GM18499 (cell line): ENCODE data around the gene PAX1.

Experiments
- ATAC-seq: cut with Tn5 transposase; IDR thresholded peaks from one replicate; pipeline ENCODE4 v1.9.1; 2021; ENCODE audit warnings: moderate number of reproducible peaks; ENCODE audit not compliant: insufficient read depth, unreplicated experiment

The PAX1 gene

DNA sequence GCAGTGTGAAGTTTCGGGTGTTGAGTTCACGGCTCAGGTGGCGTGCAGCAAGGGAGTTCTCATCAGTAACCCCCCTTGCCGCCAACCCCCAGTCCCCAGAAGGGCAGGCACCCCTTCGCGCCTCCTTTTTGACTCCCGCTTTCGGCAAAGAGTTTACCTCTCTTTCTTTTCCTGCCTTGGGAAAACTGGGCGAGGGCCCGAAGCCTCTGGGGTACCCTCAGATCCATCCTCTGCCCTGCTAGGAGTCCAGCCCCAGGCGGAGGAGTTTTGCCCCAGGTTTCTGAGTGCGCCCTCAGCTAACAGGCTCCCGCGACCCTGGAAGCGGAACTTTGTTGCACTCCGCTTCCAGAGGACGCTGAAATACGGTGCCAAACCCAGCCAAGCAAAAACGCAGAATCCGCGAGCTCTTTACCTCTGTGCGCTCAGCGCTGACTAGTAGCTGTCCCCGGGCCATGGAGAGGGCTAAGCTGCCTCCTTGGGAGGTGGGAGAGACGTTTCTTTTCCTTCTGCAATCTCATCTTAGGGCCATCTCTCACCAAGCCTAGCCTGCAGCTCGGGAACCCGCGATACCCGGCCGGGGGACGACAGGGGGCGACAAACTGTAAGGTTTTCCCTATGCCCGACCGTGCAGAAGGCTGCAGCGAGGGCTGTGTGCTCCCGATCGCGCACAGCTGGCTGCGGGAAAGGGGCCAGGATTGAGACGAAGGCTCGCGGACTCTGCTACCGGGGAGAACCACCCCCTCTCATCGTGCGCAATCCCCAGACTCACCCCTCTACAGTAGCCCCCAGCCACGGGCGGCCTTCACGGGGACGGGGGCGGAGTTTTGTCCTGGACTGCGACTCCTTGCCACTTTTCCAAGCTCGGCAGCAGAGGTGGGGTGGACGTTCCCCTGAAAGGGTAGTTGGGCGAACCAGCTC, 2.7 kb upstream of the PAX1 start:
- ATAC-seq = no peak

DNA sequence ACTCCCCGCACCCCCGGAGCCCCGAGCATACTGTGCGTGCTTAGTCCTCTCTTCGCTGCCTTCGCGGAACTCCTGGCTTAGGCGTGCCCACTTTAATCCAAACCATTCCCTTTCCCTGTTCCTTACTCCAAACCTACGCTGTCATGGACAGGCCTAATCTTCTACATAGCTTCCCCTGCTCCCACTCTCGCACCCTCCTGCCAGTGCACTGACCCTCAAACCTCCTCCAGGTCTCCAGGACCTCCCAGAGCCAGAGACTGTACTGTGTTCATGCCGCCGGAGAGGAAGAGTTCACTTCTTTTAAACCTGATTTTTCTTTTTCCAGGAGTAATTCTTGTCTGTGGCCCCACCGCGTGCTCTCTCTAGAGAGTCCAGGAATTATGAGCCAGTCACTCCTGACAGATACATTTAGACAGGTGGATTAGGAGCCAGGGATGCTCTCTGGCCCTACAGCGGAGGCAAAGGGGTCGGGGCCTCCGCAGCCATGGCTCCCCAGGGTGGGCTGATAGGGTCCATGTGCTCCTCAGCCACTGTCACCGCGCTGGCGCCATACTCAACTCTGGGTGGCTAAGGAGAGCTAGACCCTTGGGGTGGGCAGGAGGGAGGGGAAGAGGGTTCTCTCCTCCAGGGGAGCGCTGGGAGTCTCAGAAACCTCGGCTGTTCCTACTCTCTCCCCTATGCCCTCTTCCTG, 1.6 kb upstream of the PAX1 start:
- no peak for ATAC-seq

DNA sequence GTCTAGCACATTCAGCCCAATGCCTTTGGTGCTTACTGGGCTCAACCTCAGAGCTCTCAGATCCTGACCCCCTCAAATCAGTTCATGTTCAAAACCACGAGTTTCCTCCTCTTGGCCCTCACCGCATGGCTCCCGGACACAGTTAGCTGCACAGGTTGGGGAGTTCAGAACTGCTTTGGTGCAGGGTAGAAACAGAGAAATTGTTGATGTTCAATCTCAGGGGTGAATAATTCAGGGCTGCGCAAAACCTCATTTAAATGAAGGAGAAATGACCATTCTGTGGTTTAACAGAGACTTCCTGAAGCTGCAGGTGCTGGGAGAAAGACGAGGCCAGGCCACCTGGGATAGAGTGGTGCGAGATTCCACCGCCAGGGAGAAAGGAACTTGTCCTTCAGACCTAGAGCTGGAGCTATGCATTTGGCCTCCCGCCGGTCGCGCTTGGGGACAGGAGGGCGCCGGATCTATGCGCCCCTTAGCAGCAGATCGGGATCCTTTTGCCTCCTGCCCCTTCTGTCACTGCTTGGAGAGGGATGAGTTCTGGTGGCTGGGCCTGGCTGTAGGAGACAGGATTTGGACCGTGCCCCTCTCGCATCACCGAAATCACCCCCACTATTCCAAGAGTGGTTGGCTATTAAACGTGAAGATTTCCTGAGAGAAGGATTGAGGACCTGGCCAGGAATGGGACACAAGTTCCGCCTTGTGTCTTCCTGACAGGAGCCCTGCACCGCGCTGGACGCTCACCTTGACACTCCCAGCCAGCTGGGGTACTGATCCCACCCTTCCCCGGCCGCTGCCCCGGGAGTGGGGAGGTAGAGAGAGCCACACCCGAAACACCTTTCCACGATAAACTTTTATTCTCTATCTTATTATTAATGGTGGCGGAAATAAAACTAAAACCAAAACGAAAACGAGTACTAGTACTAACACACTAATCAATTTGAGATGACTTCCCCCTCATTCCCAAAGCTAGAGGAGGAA, 767 bp upstream of the PAX1 start:
- ATAC-seq = no peak

DNA sequence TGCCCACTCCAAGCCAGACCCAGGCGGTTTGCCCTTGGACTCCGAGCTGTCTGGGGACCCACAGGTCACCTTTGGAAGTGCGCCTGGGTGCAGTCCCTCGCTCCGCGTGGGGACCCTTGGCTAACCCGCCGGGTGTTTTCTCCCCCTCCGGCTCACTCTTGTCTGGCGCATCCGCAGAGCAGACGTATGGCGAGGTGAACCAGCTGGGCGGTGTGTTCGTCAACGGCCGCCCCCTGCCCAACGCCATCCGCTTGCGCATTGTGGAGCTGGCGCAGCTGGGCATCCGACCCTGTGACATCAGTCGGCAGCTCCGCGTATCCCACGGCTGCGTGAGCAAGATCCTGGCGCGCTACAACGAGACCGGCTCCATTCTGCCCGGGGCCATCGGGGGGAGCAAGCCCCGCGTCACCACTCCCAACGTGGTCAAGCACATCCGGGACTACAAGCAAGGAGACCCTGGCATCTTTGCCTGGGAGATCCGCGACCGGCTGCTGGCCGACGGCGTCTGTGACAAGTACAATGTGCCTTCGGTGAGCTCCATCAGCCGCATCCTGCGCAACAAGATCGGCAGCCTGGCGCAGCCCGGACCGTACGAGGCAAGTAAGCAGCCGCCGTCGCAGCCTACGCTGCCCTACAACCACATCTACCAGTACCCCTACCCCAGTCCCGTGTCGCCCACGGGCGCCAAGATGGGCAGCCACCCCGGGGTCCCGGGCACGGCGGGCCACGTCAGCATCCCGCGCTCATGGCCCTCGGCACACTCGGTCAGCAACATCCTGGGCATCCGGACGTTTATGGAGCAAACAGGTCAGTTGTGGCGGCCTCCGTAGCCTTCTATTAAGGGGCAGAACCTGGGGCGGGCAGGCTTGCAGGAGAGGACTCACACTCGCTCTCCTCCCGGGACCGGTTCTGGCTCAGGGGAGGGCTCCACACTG, 1.1 kb downstream of the PAX1 start:
- ATAC-seq = no peak

DNA sequence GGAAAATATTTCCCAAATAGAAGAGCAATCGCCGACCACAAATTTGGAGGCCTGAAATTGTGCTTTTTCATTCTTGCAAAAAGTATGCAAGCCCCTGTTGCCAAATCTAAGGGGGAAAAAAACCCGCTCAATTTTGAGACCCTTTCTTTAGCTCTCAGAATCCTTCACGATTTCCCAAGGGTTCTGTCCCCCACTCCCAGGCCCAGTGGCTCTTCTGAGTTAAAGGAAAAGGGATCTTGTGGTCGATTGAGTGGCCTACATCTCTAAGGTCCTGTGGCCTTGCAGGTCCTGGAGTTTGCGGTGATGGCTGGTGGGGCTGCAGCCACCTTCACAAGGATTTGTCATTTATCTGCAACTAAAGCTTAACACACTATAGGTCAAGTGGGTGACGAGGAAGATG, 1.8 kb downstream of the PAX1 start:
- ATAC-seq = no peak

DNA sequence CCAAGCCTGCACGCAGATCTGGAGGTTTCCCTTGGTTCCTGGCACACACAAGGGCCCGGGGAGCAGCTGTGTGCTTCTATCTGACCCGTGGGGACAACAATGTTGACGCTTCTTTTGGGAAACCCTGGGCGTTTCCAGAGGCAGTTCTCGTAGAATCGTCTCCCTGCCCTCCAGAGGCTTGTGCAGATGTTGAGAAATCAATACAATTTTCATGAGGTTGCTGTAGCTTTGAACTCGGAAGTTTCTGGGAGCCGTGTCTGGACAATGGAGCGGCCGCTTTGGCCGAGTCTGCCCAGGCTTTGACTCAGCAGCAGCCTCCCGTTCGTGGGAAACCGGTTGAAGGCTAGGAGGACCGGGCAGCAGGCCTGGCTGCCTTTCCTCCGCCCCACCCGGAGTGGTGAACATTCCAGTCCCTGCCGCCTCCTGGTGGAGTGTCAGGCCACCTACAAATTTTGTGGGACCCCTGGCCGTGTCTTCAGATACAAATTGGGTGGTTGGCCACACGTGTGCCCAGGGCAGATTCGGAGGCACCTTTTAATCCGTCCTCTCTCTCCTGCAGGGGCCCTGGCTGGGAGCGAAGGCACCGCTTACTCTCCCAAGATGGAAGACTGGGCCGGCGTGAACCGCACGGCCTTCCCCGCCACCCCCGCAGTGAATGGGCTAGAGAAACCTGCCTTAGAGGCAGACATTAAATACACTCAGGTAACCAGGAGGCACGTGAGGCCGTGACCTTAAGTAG, 2.7 kb downstream of the PAX1 start:
- no peak for ATAC-seq

DNA sequence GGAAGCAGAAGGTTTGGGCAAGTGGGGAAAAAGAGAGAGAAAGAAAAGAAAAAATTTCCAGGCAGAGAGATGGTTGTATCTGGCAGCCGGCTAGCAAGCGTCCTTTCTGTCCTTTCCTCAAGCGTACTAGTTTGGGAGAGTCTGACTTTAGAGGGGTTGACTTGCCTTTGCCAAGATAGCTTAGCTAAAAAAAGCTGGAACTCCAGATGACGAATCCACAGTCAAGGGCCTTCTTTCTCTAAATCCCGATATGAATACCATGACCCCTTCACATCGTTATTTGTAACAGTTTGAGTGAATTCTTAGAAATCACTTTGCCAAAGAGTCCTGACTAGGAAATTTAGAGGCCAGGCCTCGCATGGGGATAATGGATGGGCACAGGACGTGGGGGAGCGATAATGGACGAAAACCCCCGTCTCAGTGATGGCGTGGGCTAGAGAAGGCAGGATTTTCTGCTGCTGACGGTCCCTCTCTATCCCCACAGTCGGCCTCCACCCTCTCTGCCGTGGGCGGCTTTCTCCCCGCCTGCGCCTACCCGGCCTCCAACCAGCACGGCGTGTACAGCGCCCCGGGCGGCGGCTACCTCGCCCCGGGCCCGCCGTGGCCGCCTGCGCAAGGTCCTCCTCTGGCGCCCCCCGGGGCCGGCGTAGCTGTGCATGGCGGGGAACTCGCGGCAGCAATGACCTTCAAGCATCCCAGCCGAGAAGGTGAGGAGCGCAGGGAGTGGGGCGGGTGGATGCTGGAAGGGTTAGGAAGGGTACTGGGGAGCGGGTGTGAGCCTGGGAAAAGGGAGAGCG, 3.5 kb downstream of the PAX1 start:
- no peak for ATAC-seq

DNA sequence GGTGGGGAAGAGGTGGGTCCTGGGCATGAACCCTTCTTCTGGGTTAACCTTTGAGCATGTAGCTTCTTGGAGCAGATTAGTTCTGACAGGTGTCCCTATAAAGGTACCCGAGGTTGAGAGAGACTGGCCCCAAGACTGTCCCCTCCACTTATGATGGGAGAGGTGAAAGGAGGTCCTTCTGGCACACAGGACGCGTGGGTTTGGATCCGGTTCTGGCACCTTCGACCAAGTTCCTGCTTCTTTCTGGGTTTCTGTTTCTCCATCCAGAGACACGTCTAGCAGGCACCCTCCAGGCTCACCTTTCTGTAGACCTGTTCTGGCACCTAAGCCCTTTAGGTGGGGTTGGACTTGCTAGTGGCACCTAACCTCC, 4.1 kb downstream of the PAX1 start:
- no peak for ATAC-seq

DNA sequence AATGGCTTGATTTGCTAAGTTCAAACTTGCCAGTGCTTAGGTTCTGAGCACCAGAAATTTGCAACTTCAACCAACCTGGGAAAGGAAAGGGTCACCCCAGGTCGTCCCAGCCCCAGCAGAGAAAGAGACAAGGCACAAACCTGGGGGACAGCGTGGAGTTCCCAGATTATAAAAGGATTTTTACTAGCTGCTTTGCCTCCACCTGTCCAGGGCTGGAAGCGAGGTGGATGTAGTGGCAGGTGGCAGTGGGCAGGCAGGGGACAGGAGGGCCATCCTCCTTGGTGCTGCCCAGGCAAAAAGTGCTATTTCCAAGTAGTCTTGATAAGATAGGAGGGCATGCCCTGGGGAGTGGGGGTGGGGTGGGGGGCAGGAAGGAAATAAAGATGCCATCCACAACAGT, 4.9 kb downstream of the PAX1 start:
- ATAC-seq = no peak

DNA sequence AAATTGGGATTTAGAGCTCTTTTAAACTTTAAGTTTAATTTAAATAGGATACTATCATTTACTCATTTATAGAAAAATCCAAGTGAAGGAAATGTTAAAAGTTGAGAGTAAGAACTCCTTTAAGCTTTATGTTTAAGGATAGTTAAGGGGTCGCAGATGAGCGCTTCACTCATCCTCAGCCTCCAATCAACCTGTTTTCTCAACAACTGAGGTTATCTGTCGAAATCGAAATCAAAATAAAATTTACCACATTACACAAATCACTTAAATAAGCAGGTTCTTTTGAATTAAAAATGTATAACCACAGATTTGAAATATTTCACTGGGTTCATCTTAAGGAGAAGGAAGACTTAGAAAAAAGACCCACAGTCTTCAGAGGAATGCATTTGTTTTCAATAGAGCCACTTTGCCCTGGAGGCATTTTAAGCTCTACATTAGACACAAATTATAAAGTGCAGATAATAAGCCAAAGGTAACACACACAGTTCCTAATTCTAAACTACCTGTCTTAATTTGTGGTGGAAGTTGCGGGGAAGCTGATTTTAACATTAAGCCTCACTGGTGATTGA, 5.5 kb downstream of the PAX1 start:
- ATAC-seq = no peak

DNA sequence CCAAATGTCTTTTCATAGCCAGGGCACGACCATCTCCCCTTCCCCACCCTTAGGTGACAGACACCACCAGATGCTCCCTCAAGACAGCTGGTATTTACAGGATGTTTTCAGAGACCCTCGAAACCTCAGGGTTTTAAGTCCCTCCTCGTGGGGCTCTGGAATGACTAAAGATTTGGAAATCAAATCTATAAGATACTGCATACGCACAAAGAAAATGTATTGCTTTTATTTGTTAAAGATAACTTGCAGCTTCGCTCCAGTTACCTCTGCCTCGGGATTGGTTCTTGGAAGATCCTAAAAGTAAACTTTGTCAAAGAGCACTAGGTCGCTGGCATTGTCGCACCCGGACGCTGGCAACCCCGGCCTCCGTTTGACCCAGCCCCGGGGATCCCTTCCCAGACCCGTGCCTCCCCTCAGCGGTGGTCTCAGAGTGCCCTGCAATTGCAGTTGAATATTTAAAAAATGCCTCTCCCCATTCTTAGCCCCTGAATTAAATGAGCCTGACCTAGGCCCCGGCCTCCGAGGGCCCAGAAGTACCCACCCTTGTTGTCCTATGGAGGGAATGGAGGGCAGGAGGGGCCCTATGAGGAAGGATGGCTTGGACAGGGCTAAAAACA, 7.1 kb downstream of the PAX1 start:
- ATAC-seq = no peak

DNA sequence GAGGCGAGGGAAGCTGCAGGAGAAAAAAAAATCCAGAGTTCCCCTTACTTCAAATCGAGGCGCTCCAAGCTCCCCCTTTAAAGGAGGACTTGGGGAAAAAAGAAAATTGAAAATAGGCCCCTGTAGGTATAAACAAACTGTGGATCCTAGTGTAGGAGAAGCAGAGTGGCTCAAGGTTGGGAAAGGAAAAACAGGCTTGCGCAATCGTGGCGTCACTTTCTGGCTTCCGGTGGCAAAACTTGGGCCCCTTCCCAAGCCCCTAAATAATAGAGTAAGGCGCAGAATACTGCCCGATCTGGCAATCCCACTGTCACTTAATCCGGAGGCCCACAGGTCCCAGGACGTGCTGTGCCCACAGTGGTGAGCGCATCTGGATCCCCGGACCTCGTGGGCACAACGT, 8.0 kb downstream of the PAX1 start:
- no peak for ATAC-seq

DNA sequence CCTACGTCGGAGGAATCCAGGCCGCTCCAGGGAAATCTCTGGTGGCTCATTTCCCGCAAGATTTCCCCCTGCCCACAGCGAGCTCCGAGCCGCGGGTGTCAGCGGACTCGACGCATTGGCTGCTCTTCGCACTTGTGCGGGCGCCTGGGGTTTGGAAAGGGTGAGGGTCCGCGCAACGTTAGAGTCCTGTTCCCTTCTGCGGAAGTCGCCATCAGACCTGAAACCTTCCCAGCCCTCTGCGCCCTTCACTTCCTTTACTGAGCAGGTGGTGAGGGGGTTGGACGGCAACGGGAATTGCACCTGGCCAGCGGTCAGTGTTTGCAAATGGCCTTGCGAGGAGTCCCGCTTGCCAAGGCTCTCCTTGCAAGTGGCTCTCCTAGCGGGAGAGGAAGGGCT, 8.4 kb downstream of the PAX1 start:
- ATAC-seq = no peak

DNA sequence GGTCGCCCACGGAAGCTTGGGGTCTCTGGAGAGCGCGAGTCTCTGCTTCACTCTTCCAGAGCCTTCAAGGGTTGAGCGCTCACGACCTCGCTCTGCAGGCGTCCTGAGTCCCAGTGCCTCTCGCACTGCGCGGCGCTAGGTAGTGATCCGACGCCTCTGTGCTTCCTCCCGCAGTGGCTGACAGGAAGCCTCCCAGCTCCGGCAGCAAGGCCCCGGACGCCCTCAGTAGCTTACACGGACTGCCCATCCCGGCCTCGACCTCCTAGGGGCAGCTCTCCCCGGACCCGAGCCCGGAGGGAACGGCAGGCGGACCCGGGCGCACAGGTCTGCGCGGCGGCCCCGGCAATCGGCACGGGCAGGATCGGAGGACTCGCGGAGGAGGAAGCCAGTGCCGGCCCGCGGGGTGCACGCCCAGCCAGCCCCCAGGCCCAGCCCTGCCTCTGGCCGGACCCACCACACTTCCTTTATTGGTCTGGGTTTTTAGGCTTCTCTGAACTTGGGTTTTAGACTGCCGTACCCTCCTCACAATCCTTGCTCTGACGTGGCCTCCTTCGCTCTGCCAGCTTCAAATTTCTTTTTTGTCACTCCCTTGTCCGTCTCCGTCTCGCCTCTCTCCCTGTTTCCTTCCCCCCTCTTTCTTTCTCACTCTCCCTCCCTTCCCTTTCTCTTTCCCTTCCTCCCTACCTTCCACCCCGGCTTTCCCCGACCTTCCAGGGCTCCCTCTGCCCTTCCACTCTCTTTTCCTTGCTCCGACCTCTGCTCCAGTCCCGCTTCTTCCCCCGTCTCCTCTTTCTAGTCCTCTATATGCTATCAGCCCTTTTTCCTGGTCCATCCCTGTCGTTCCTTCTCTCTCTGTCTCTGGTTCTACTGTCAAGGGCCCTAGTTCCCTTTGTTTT, 9.1 kb downstream of the PAX1 start:
- no peak for ATAC-seq

DNA sequence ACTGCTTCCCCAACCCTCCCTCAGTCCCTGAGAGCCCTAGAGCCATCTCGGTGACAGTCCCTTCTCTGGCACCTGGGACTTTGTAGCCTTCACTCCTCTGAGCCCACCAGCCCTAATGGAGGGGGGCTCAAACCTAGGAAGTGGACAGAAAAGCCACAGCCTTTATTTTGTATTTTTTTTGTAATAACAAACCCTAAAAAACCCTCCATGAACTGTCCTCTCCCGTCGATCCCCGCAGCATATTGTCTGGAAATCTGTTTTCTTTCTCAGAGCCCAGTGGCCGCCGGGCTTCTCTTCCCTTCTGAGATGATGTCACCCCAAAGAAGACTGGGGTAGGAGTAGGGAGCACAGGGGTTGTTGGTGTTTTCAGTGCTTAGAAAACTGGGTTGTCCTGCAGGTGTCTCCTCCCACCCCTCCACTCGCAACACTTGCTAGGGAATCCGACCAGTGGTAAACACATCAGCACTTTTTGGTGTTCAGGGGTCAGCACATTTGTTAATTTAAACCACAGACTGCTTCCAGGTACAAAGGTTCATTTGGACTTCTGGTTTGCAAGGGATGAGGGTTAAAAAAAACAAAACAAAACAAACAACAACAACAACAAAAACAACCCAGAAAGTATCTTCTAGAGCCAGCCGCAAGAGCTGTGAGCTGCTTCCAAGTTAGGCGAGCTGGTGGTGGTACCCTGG, 9.9 kb downstream of the PAX1 start:
- no peak for ATAC-seq
